ELF-1 (cell line): ENCODE results near the gene TMPRSS4.

Source experiments
- DNase-seq: peaks from one replicate; pipeline ENCODE4 v3.0.0-alpha.2; 2016; ENCODE audit warnings: low read depth, low spot score

Gene TMPRSS4

GRCh38 chr11:118079491-118079890 lies 2.6 kb downstream of the TMPRSS4 start:
- DNase-seq, result no peak

DNA sequence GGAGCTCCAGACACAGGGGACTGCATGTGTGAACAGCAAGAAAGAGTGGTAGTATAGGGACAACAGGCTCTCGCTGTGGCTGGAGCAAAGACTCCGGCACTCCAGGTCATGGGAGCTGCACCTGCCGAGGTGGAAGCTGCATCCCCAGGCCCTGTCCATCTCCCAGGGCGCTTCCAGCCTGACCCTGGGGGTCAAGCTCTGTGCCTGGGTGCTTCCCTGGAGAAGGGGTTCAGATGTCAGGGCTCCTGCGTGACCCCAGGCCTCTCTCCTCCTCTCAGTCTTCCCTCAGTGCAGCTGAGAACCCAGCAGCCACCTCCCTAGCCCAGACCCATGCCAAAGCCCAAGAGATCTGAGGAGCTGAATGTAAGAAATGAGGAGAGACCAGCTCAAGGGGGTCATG lies 3.4 kb downstream of the TMPRSS4 start:
- no peak for DNase-seq

DNA sequence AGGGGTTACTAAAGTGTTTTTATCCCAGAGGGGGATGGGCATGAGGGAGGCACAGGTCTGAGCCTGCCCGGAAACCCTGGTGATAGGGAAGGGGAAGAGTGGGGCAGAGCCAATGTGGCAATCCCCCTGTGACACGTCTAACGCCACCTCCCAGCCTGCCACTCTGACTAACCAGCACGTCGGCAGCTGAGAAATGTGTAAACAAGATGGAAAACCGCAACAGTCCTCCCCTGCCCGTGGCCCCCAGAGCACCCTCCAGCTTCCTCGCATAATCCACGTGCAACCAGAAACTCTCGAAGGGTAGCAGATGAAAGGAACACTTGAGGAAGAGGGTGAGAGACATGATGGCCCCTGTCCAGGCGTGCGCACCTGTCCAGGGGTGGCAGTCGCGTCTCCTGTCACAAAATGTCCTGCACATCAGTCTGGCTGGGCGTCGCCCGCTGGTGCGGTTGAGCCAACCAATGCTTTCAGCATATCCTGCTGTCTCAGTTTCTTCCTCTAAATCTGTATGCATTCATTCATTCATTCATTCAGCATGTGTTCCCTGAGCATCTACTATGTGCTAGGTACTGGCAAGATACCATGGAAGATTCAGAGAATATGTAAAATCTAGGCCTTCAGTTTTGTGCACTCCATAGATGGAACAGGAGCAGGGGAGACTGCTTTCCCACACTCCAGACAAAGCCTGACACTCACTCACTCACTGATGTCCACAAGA lies 4.5 kb downstream of the TMPRSS4 start:
- DNase-seq, result no peak

GRCh38 chr11:118082880-118083552 lies 6.1 kb downstream of the TMPRSS4 start:
- DNase-seq, result no peak

DNA sequence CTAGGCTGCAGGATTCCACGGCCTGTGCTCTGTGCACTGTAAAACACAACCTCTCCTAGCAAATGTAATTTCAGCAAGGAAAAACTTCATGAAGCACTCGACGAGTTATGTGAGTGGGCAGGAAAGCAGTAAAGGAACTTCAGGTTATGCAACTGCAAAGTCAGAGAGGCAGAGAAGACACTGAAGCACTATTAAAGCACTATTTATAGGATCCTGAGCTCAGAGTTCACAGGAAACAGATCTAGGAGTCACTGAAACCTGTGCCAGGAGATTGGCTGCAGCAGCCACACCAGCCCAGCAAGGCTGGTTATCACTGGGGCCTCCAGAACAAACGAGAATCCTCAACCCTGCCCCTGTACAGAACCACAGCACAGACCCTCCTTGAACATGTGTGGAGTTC lies 7.4 kb downstream of the TMPRSS4 start:
- DNase-seq, result no peak

DNA sequence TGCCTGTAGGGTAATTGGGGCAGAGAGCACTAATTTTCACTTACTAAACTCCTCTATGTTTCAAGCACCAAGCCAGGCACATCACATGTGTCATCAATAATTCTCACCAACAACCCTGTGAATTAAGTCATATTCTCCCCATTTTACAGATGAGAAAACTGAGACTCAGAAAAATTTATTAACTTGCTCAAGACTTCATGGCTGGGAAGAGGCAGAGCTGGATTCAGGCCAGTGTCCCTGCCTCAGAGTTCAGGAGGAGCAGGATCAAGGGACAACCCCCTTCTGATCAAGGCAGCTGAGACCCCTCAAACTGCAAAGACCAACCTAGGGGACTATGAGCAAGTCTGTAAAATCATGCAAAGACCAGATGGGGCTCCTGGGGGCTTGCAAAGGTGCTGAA lies 7.8 kb downstream of the TMPRSS4 start:
- DNase-seq, result no peak

GRCh38 chr11:118086913-118087768 lies 10.3 kb downstream of the TMPRSS4 start, which contains the start of gene SMIM35:
TSS of gene SMIM35 (minus strand) at chr11:118086963. CDS start at chr11:118086757, 206 bp downstream.
- no peak for DNase-seq

DNA sequence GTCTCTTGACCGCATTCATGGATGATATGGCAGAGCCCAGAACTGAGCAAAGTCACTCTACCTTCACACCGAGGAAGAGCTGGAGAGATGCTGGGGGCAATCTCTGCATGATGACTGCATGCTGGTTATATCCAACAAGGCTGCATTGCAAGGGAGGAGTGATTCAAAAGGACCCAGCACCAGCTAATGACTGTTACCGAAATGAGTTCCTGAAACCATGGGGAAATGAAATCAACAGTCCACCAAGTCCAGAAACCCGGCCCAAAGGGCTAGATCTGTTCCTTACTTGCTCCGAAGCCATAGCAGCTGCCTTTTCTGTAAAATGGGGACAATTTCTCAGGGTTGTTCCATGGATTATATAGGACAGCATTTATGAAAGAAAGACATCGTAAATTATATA lies 11.1 kb downstream of the TMPRSS4 start:
- DNase-seq, result no peak

GRCh38 chr11:118088531-118088930 lies 11.7 kb downstream of the TMPRSS4 start:
- peak; percentile 51 for DNase-seq

- DNase-seq, result no peak
Measured at GRCh38 chr11:118090545-118091162, 13.8 kb downstream of the TMPRSS4 start.

GRCh38 chr11:118091690-118092089 lies 14.8 kb downstream of the TMPRSS4 start:
- DNase-seq, result no peak

- DNase-seq, result no peak
Measured at GRCh38 chr11:118092907-118093571, 16.2 kb downstream of the TMPRSS4 start.

DNA sequence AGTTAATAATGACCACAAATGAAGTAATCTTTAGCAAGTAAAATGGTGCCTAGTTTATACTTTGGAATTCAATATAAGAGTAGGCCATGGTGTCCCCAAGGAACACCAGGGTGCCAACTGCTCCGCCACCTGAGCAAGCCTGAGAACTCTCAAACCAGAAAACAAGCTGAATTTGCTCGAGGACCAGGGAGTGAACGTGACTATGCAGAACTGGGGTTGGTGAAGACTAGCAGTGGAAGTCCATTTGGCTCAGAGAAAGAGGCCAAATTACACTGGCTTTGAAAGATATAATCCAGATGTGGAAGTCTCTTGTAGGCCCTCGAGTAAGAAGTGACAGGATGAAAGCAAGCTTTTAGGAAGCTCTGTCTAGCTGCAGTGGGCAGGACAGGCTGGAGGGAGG lies 18.6 kb downstream of the TMPRSS4 start:
- no peak for DNase-seq

- DNase-seq, result no peak
Measured at GRCh38 chr11:118095967-118096367, 19.1 kb downstream of the TMPRSS4 start.

DNA sequence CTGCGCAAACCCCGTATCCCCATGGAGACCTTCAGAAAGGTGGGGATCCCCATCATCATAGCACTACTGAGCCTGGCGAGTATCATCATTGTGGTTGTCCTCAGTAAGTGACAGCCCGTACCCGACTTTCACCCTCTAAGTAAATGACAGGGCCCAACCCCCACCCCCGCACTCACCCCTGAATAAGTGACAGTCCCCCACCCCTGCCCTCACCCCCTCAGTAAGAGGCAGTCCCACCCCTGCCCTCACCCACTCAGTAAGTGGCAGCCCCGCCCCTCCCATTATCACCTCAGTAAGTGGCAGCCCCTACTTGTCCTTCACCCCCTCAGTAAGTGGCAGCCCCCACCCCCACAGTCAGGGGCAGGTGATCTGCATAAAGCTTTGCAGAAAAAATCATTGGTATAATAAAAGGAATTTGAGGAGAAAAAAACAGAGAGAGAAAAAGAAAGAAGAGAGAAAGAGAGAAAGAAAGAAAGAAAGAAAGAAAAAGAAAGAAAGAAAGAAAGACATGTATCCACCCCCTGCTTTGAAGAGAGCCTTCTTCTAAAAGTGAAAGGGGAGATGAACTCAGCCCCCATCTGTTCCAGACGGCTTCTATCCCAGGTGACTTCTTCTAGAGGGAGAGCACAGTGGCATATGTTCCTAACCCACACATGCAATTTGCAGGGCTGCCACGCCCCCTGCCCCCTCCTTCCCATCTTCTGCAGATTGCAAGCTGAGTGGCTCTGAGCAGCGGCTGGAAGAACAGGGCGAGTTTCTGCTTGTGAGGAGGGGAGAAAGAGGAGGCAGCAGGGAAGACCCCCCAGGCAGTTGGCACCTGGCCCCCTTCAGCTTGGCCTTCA lies 22.3 kb downstream of the TMPRSS4 start:
- no peak for DNase-seq

DNA sequence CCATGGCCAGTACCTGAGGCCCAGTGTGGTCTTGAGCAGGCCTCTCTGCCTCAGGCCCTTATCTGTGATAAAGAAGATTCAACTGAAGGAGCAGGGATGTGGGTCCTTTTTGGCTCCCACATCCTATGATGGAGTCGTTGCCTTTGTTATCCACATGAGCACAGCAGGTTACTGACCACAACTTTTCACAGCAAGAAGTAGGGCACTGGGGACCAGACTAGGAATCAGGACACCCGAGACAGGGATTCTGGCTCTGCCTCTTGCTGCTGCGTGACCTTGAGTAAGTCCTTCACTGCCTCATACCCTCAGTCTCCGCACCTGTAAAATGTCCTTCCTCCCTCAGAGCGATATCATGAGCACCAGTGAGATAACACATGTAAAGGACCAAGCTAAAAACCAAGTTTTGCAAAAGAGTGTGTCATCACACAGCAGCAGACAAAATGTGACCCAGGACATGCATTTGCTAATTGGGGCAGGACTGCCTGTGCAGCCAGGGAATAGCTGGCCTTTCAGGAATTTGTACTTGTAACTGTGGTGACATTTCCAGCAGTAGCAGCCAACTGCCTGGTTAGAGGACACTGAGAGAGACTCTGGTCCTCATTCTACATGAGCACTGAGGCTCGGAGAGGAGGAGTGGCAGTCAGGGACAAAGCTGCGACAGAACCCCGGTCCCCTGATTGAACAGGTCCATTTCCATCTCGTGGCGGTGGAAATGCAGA lies 23.1 kb downstream of the TMPRSS4 start:
- no peak for DNase-seq

DNA sequence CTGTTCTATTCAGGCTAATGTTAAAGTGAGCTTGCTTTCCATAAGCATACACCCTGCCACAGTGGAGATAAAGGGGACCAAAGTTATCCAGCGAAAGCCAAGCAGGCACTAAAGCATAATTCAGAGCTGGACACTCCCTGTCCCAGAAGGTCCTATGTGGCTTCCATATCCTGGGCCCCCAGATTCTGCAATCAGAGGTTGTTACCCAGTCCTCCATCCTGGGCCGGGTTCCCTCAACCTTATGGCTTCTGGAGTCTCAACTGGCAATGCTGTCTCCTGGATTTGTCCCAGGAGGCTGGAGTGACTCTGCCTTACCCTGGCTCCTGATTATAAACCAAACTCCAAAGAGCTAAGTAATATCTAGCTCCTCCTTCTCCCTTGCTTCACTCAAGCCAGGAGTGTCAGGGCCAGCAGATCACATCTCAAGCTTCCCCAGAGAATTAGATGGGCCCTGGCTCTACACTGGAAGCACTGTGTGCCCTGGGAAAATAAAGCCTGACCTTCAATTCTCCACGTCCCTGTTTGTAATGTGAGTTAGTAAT lies 23.9 kb downstream of the TMPRSS4 start:
- DNase-seq, result no peak

DNA sequence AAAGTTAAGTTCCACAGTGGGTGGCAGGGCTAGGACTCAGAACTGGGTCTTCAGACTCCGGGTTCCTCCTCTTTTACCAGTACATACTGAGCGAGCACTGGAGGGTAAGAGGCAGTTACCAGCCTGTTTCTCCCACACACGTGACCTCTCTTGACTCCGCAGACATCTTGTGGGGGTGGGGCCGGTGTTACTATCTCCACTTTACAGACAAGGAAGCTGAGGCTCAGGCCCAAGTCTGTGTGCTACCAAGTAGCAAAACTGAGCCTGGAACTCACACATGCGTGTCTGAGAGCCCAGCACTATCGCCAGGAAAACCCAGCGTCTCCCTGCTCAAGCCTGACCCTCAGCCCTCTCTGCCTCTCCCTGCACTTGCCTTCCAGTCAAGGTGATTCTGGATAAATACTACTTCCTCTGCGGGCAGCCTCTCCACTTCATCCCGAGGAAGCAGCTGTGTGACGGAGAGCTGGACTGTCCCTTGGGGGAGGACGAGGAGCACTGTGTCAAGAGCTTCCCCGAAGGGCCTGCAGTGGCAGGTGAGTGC lies 25.9 kb downstream of the TMPRSS4 start:
- DNase-seq, result no peak

GRCh38 chr11:118104491-118104890 lies 27.6 kb downstream of the TMPRSS4 start:
- no peak for DNase-seq
